B cell (primary cell): ENCODE results near the gene G6PC3.

Source experiments
- EZH2 ChIP-seq: IDR thresholded peaks from 2 replicates; pipeline ENCODE4 v1.6.1; 2012; ENCODE audit warnings: borderline replicate concordance, low read depth, mild to moderate bottlenecking, moderate library complexity, low read length; ENCODE audit not compliant: insufficient read depth, poor library complexity, severe bottlenecking
- TF ChIP-seq, protein P1 (sequence below): fragments of 200-600 bp; IDR thresholded peaks from one replicate; pipeline ENCODE4 v1.8.0; 2022; ENCODE audit warnings: antibody characterized with exemption, mild to moderate bottlenecking

DNA sequence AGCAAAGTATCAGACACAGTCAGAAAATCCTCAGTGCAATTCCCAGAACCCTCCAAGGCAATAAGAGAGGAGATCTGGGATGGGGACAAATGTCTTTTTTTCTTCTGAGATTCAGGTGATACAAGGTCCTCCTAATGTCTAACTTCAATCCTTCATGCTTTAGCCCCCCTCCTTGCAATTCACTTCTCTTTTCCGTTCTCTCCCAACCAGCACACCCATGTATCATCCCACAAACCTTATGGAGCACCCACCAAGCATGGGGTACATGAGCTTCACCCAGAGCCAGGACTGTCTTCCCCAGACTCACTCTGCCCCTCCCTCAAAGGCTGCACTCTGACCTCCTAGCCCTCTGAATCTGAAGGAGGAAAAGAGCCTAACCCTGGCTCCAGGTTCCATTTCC, 42.8 kb downstream of the G6PC3 start:
- TF ChIP-seq, protein P1, sequence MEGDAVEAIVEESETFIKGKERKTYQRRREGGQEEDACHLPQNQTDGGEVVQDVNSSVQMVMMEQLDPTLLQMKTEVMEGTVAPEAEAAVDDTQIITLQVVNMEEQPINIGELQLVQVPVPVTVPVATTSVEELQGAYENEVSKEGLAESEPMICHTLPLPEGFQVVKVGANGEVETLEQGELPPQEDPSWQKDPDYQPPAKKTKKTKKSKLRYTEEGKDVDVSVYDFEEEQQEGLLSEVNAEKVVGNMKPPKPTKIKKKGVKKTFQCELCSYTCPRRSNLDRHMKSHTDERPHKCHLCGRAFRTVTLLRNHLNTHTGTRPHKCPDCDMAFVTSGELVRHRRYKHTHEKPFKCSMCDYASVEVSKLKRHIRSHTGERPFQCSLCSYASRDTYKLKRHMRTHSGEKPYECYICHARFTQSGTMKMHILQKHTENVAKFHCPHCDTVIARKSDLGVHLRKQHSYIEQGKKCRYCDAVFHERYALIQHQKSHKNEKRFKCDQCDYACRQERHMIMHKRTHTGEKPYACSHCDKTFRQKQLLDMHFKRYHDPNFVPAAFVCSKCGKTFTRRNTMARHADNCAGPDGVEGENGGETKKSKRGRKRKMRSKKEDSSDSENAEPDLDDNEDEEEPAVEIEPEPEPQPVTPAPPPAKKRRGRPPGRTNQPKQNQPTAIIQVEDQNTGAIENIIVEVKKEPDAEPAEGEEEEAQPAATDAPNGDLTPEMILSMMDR: no peak
- no peak for TF ChIP-seq EZH2
